LNCAP (cell line): ENCODE data around the gene ARNT2.

ENCODE experiments used
- TF ChIP-seq, protein P1 (sequence below): fragments of 450-650 bp; IDR thresholded peaks from 2 replicates; pipeline ENCODE4 v1.5.1; 2017; ENCODE audit warnings: mild to moderate bottlenecking

ARNT2 gene

DNA sequence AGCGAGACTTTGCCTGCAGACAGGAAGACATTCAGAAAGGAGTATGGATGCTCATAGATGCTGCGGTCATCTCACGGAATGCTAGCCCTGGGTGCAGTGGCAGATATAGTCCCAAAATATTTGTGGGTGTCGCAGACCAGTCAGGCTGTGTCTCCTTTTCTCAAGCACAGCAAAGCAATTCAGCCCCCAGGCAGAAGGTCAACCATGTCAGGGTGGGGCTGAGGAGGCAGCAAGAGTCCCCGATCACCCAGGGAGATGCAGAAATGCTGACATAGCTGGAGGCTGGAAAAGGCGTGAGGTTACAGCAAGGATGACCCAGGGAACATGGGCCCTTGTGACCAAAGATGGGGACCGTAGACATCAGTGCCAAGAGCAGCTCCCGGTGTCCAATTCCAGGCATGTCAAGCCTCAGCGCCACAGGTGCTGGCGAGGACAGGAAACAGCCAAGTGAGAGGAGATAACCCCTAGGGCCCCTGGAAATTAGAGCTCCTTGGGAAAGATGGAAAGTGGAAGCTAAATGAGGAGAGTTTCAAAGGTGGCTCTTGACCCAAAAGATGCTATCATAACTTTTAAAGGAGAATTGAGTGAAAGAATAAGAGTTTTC, 209.7 kb downstream of the ARNT2 start:
- TF ChIP-seq, protein P1, sequence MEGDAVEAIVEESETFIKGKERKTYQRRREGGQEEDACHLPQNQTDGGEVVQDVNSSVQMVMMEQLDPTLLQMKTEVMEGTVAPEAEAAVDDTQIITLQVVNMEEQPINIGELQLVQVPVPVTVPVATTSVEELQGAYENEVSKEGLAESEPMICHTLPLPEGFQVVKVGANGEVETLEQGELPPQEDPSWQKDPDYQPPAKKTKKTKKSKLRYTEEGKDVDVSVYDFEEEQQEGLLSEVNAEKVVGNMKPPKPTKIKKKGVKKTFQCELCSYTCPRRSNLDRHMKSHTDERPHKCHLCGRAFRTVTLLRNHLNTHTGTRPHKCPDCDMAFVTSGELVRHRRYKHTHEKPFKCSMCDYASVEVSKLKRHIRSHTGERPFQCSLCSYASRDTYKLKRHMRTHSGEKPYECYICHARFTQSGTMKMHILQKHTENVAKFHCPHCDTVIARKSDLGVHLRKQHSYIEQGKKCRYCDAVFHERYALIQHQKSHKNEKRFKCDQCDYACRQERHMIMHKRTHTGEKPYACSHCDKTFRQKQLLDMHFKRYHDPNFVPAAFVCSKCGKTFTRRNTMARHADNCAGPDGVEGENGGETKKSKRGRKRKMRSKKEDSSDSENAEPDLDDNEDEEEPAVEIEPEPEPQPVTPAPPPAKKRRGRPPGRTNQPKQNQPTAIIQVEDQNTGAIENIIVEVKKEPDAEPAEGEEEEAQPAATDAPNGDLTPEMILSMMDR, result no peak

DNA sequence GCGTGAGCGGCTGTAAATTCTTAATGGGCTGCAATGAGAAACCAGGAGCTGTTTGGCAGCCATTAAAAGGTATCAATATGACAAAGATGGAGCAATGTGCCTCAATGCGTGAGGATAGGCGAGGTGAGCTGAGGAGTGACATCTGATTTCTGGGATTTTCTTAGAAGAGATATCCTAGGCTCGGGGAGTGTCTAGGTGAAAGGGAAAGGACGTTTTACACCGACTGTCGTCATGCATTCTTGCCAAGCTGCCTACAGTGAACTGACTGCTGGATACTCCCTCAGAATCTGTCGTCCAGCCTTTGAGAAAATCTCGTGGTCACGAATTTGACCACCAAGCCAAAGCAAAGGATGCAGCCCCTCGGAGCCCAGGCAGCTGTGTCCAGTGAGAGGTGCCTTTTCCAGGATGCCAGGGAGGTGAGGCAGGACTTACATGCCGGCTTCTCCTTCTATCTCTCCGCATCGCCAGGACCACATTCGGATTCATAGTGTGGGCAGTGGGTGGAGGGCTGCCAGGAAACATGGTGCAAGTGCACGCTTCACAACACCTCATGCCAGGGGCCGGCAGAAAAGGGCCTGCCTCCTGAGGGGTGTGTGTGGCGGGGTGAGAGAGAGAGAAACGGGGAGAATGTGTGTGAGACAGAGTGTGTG, 210.7 kb downstream of the ARNT2 start:
- TF ChIP-seq, protein P1, result no peak

DNA sequence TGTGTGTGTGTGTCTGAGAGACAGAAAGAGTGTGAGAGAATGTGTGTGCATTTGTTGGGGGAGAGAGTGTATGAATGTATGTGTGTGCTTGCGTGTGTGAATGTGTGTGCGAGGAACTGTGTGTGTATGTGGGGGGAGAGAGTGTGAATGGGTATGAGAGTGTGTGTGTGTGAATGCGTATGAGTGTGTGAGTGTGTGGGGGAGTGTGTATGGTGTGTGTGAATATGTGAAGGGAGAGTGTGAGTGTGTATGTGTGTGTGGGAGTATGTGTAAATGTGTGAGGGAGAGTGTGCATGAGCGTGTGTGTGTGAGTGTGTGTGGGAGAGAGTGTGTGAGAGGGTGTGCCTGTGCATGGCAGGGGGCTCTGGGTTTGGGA, 211.2 kb downstream of the ARNT2 start:
- TF ChIP-seq, protein P1, result no peak

DNA sequence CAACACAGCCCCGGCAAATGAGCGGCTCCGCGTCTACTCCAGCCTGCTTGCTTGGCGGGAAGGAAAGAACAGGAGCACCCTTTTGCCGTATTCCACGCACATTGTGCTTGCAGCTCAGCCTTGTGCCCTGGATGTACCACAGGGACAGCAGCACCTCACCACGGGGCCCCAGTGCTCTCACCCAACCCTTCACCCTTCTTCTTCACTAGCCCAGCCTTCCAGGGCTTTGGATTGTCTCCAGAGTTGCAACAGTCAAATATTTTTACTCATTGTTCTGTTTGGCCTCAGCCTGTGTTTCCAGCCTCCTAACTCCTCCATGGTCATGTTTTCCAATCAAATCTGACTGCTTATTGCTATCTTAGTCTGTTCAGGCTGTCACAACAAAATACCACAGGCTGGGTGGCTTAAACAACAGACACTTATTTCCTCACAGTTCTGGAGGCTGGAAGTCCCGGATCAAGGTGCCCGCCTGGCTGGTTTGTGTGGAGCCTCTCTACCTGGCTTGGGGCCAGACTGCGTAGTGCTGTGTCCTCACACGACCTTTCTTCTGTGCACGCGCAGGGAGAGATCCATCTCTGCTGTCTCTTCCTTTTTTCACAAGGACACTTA, 211.7 kb downstream of the ARNT2 start:
- TF ChIP-seq, protein P1, result no peak

DNA sequence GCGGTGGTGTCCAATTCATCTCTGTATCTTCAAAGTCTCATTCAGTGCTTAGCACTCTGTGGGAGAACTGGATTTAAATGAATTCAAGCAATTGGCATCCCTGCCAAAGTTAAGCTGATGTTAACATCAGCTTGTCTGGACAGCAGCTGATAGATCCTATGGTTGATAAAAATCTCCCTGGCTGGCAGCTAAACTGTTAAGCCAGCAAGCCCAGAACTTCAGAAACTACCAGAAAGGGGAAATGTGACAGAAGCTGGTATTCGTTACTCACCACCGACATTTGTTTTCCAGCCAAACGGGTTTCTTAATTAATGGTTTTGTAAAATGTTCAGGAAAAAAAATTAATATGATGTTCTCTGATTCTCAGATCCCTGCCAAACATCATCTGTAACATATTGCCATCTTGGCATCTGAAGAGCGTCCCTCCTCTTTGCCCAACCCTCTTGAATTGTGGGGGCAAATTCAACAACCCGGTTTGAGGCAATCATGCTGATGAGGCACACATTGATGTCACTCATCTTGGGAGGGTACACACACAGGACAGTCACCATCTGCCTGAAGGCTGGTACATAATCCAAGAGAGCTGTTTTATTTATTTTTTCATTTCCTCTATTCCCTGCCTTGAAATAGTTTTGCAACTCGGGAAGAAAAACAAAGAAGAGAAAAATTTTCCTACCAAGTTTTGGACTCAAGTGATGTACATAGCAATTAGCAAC, 214.7 kb downstream of the ARNT2 start:
- TF ChIP-seq, protein P1, result no peak

DNA sequence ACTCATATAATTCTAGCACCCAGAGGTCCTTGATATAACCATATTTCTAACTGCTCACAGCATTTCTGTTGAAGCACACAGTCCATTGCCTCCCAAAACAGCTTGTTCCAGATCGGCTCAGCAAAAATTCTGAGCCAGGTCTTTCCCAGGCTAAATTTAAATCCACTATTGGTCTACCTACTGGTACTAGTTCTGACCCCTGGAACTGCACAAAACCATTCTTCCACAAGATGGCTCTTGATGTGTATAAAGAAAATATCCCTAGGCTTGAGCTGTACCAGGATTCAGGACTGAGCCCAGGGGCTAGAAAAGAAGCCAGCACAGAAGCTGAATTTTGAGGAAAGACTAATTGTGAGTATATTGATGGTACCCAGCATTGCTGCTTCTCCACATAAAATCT, 215.5 kb downstream of the ARNT2 start:
- TF ChIP-seq, protein P1, result no peak

DNA sequence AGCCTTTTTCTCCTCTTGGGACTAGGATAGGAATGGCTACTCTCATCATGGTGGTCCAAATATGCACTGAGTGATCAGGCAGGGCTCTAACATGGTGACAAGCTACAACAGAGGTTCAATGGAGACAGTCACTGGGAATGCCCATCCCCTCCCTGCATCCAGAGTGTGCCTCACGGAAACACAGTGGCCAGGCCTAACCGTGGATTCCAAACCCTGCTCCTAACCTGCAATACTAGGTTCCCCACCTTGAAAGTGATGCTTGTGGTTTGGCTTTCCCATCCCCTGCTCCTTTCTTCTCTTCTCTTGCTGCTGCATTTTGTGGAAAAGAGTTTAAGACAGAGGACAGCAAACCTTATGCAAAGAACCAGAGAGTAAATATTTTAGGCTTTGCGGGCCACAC, 216.0 kb downstream of the ARNT2 start:
- TF ChIP-seq, protein P1, result no peak
